Activated naive CD8-positive, alpha-beta T cell (primary cell): ENCODE measurements around the gene PRKCD.

ENCODE experiments used
- H3K27ac Mint-ChIP-seq: one replicate; pipeline ENCODE4 v1.8.0; 2021; ENCODE audit warnings: mixed read lengths
- H3K27me3 Mint-ChIP-seq: one replicate; pipeline ENCODE4 v1.8.0; 2021; ENCODE audit warnings: mixed read lengths
- H3K36me3 Mint-ChIP-seq: one replicate; pipeline ENCODE4 v1.8.0; 2021; ENCODE audit warnings: mixed read lengths
- H3K4me1 Mint-ChIP-seq: one replicate; pipeline ENCODE4 v1.8.0; 2021; ENCODE audit warnings: low read depth, mixed read lengths
- H3K4me3 Mint-ChIP-seq: one replicate; pipeline ENCODE4 v1.8.0; 2021; ENCODE audit warnings: mild to moderate bottlenecking, mixed read lengths
- H3K9me3 Mint-ChIP-seq: one replicate; pipeline ENCODE4 v1.8.0; 2021; ENCODE audit warnings: low read depth, mixed read lengths

The PRKCD gene

DNA sequence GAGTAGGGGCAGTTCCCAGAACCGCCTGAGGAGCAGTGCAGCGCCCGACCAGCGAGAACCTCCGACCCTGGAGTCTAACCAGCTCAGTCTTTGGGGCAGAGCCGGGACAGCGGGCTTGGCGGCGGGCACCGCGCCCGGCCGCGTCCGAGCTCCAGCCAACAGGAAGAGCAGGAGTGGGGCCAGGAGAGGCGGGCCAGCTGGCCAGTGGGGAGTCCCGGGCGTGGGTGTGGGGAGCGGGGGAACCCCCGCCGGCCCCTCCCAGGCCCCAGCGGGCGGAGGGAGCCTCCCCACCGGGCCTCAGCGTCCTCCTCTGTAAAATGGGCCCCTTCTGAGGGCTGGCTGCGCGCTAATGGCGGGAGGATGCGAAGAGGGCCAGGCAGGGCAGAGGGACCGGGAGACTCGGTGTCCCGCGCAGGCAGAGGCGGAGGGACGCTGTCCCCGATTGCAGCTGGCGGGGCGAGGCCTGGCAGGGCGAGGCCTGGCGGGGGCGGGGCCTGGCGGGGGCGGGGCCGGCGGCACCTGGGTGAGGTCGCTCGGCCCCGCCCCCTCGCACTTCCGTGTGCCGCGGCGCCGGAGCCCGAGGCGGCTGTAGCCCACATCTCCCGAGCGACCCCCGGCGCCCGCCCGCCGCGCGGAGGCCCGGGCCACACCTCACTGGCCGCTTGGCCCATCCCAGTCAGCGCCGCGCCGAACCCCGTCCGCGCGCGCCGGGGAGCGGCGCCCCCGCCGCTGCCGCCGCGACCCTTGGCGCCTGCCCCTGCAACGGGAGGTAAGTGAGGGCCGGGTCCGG, at the start of gene PRKCD:
TSS of gene PRKCD (plus strand) at position 550 of the 790 bp plus-strand sequence. CDS start 17,214 bp downstream, outside the sequence.
- Mint-ChIP-seq H3K27ac (peak within 1 kb of the TSS; percentile 72), H3K4me3 (peak within 1 kb of the TSS; percentile 89), H3K27me3 (peaks cover 3% of the 10 kb centered on the region), H3K4me1 (peaks cover 17% of the 10 kb centered on the region), H3K36me3 (no peaks in the 10 kb centered on the region), H3K9me3 (no peaks in the 10 kb centered on the region)

DNA sequence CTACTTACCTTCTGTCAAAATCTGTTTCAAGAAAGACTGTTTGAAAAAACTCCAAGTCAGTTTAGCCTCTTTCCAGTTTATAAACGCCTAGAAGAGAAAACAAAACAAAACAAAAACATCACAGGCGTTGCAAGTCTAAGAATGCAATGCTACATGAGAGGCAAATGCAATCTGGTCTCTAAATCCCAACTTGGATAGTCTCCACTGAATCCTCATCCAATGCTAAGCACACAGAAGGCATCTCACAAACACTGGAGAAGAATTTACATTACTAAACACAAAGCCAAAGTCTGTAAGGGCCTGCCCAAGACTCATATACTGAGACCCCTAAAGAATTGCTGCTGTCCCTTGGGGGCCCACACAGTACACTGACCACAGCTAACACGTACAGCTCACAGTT, 49.2 kb upstream of the PRKCD start:
- Mint-ChIP-seq H3K4me1 (peaks cover 10% of the 10 kb centered on the region), H3K9me3 (no peaks in the 10 kb centered on the region), H3K4me3 (no peak overlapping the region), H3K36me3 (peaks cover 13% of the 10 kb centered on the region), H3K27me3 (no peaks in the 10 kb centered on the region), H3K27ac (no peak overlapping the region)

DNA sequence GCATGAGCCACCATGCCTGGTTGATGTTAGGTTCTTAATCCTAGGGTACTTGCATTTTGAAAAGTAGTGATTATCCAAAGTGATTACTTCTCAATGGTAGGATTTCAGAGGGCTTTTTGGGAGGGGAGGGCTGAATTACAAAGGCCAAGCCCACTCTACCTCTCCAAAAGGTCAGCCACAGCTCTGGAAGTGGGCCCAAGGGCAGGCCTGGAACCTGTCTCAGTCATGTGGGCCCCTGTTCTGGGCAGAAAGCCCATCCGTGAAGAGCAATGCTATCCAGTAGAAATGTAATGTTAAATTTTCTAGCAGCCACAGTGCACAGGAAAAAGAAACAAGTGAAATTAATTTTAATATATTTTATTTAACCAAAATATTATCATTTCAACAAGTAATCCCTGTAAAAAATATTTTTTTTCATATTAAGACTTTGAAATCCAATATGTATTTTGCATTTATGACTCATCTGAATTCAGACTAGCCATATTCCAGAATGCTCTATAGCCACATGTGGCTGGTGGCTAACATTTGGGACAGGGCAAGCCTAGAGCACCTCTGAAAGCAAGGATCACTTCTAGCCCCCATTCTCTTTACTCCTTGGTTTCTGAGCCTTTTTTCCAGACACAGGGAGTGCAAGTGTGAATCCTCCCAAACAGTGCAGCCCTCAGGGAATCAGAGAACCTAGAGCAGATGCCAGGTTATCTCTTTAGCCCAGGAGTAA, 47.6 kb upstream of the PRKCD start:
- Mint-ChIP-seq H3K27me3 (no peaks in the 10 kb centered on the region), H3K4me3 (no peak overlapping the region), H3K4me1 (peaks cover 10% of the 10 kb centered on the region), H3K27ac (no peak overlapping the region), H3K36me3 (peaks cover 11% of the 10 kb centered on the region), H3K9me3 (no peaks in the 10 kb centered on the region)

DNA sequence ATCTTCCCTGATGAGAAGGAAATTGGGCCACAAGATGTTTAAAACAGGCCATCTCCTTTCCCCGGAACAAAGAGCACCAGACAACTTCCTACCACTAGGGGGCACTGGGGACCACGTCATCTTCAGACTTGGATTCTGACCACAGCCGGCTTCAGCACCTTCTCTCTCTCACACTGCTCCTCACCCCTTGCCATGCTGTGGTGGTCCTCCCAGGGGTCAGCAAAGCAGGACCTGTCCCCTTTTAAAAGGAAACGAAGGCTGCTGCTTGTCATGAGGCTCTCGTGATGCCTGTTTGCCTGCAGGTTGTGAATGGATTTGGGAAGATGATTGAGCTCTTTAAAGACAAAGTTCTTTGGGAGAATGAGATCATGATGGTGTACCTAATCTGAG, 47.0 kb upstream of the PRKCD start:
- H3K4me1 Mint-ChIP-seq: peaks cover 9% of the 10 kb centered on the region
- H3K36me3 Mint-ChIP-seq: peaks cover 10% of the 10 kb centered on the region
- H3K27ac Mint-ChIP-seq: no peak overlapping the region
- no peaks in the 10 kb centered on the region for H3K9me3 Mint-ChIP-seq
- H3K27me3 Mint-ChIP-seq: no peaks in the 10 kb centered on the region
- H3K4me3 Mint-ChIP-seq: no peak overlapping the region

DNA sequence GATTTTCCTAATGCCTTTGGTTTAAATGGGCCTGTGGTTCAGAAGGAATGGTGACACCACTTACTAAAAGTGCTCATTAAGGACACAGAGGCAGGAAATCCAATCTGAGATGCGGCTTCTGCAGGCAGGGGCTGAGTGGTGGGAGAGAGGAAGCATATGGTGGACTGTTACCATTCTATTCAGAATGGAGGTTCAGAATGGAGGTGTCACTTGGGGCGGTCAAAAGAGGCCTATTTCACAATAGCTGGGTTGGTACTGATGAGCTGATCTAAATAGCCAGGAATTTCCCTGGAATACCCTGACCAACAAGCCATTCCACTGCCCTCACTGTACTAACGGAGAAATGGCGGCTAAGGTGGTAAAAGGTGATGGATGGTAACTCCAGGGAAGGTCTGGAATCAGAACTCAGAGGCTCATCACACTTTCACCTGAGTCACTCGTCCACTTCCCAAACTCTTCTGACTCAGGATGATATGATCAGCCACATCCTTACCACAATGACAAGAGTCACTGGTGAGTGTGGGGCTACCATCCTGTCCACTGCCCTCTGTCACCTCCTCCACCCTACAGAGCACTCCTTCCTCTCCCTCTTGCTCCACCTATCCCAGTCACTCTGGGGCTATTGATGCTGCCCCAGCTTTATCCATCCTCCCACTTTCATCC, 46.5 kb upstream of the PRKCD start:
- H3K27me3 Mint-ChIP-seq: no peaks in the 10 kb centered on the region

DNA sequence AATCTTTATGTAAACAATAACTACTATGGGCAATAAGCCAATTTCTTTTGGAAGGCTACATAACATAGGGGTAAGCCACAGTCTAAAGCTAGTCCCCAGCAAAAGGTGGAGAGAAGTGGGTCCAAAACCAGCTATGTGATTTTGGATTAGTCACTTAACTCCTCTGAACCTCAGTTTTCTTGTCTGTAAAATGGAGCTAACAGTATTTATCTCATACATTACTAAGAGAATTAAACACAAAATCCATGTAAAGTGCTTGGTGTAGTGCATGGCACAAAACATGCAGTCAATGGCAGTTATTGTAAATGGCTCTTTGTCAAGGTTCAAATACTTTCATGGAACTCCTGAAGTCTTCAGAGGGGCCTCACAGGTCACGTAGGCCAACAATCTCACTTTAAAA, 44.1 kb upstream of the PRKCD start:
- H3K27me3 Mint-ChIP-seq: no peaks in the 10 kb centered on the region
- peaks cover 4% of the 10 kb centered on the region for H3K36me3 Mint-ChIP-seq
- H3K4me3 Mint-ChIP-seq: no peak overlapping the region
- no peaks in the 10 kb centered on the region for H3K4me1 Mint-ChIP-seq
- no peak overlapping the region for H3K27ac Mint-ChIP-seq
- H3K9me3 Mint-ChIP-seq: no peaks in the 10 kb centered on the region

More for the DNA sequence above, 46.5 kb upstream of the PRKCD start:
- Mint-ChIP-seq H3K36me3 (peaks cover 7% of the 10 kb centered on the region), H3K9me3 (no peaks in the 10 kb centered on the region), H3K4me1 (peaks cover 5% of the 10 kb centered on the region), H3K4me3 (no peak overlapping the region), H3K27ac (no peak overlapping the region)

DNA sequence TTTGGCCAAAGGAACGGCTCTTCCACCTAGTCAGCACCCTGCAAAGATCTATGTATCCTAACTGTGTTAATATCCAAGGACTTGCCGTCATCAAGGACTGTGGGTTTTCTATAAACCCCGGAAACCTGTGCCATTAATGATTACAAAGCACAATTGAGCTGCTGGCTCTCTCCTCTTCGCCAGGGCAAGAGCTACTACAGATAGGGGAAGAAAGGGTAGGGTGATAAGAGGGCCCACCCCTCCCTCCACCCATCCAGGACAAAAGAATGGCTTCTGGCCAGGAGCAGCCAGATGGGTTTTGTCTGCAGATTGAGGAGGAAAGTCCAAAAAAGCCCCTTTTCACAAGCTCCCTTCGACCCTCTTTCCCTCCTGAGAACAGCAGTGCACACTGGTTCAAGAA, 40.7 kb upstream of the PRKCD start:
- Mint-ChIP-seq H3K4me3 (no peak overlapping the region), H3K4me1 (peaks cover 2% of the 10 kb centered on the region), H3K9me3 (no peaks in the 10 kb centered on the region), H3K27ac (no peak overlapping the region), H3K36me3 (peaks cover 8% of the 10 kb centered on the region), H3K27me3 (no peaks in the 10 kb centered on the region)

DNA sequence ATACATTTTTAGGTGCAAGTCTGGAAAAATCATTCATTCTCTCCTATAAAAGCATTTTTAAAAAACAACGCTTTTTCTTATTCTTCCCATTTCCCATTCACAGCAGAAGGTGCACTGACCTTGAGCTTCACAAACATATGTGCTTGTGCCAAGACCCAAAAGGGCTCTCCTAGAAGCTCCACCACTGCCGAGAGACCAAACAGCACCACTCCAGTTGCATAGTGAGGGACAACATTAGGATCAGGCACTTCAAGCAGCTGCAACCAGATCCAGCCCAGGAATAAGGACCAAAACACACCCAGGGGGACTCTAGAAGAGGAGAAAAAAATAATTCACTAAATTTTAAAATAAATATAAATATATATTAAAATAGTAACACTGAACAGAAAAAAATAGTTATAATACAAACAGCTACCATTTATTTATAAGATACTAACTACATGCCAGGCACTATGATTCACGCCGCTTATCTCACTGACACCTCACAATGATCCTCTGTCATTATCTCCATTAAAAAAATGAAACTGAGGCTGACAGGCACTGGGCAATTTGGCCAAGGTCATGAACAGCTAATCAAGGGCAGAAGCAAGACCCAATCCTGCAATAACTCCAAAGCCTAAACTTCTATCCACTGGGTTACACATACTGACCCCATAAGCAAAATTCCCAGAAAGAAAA, 38.6 kb upstream of the PRKCD start:
- H3K36me3 Mint-ChIP-seq: peaks cover 8% of the 10 kb centered on the region
- H3K27me3 Mint-ChIP-seq: no peaks in the 10 kb centered on the region
- H3K9me3 Mint-ChIP-seq: no peaks in the 10 kb centered on the region
- H3K4me3 Mint-ChIP-seq: no peak overlapping the region
- H3K27ac Mint-ChIP-seq: no peak overlapping the region
- peaks cover 2% of the 10 kb centered on the region for H3K4me1 Mint-ChIP-seq

DNA sequence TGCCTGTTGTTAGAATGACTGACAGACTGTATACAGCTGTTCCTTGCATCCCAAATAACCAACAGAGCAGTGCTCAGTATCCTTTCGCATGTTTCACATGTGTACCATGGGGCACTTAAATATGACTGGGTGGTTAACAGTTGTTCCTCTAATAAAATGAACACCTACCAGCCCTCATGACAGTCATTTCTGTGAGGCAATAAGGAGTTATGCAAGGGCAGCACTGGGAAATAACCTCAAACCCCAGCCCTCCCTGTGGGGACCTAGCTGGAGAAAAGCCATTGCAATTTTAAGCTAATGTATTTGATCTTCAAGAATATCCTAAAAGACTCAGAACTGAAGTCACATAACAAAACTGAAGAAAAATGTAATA, 38.1 kb upstream of the PRKCD start:
- Mint-ChIP-seq H3K4me3 (no peak overlapping the region), H3K27ac (no peak overlapping the region), H3K36me3 (peaks cover 8% of the 10 kb centered on the region), H3K9me3 (no peaks in the 10 kb centered on the region), H3K4me1 (peaks cover 2% of the 10 kb centered on the region), H3K27me3 (no peaks in the 10 kb centered on the region)

DNA sequence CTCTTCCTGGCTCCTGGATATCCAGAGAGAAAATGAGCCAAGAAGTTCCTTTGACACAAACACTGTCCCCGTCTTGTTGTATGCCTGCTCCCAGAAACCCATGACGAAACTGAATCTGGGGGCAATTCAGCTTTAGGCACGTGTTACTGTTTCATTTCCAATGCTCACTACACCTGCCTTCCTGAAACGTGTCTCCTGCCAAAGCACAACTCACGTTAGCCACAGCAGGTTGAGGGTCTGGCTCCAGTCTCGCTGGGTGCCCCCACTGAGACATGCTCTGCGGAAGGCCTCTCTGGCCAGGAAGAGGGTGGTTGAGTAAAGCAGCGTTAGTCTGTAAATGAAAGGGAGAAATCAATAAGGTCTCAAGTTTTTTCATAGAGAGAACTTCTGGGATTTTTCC, 37.5 kb upstream of the PRKCD start:
- H3K36me3 Mint-ChIP-seq: peaks cover 8% of the 10 kb centered on the region
- no peak overlapping the region for H3K27ac Mint-ChIP-seq
- H3K4me3 Mint-ChIP-seq: no peak overlapping the region
- H3K27me3 Mint-ChIP-seq: no peaks in the 10 kb centered on the region
- no peaks in the 10 kb centered on the region for H3K9me3 Mint-ChIP-seq
- peaks cover 6% of the 10 kb centered on the region for H3K4me1 Mint-ChIP-seq

DNA sequence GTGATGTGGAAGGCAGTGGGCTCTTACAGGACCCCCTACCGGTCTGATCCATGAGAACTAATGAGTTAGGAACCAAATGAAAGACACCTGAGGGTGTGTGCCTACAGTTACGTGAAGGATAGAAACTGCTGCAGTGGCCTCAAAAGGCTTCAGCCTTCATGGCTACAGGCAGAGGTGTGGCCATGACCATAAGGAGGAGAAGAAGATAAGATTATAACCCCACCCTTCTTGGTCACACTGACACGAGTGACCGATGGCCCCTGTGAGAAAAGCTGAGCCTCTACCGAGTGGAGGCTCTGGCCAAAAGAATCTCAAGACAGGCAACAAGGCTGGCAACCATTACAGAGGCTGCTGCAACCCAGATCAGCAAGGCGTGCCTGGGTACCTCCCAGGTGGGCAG, 37.1 kb upstream of the PRKCD start:
- Mint-ChIP-seq H3K27ac (no peak overlapping the region), H3K4me3 (no peak overlapping the region), H3K4me1 (peaks cover 9% of the 10 kb centered on the region), H3K9me3 (no peaks in the 10 kb centered on the region), H3K27me3 (no peaks in the 10 kb centered on the region), H3K36me3 (peaks cover 8% of the 10 kb centered on the region)

DNA sequence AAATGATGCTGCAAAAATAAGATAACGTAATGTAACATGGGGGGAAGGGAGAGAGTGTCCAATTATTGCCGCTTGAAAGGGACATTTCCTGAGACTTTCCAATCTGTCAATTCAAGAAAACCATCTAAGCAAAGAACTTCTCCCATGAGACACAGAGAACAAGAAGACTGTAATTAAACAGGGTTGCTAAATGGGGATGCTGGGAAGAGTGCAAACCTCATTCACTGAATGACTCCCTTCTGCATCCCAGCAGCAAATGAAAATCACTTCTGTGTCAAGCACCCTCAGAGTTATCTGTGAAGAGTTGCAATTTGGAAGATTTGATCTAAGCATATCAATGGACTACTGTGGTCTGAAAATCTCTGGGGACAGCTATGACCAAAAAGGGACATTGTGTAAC, 34.4 kb upstream of the PRKCD start:
- no peak overlapping the region for H3K4me3 Mint-ChIP-seq
- peaks cover 4% of the 10 kb centered on the region for H3K36me3 Mint-ChIP-seq
- H3K9me3 Mint-ChIP-seq: no peaks in the 10 kb centered on the region
- H3K27me3 Mint-ChIP-seq: no peaks in the 10 kb centered on the region
- H3K27ac Mint-ChIP-seq: no peak overlapping the region
- H3K4me1 Mint-ChIP-seq: peaks cover 28% of the 10 kb centered on the region

DNA sequence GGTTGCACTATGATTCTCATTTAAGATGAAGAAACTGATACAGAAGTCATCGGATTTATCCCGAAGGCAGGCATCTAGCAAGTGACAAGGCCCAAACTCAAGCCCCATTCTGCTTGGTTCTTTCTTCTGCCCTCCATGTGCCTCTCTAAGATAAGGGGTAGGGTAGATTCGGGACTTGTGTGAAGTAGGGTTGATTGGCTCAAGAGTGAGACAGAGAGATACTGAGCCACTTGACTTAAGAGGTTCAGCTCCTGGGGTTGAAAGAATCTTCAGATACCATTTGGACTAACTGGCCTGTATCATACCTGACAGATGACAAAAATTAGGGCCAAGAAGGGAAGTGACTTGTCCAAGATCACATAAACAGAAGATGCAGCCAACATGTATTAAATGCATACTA, 31.7 kb upstream of the PRKCD start:
- Mint-ChIP-seq H3K36me3 (peaks cover 4% of the 10 kb centered on the region), H3K9me3 (no peaks in the 10 kb centered on the region), H3K4me3 (peak overlapping the region; percentile 95), H3K27ac (peak overlapping the region; percentile 97), H3K27me3 (no peaks in the 10 kb centered on the region), H3K4me1 (peaks cover 28% of the 10 kb centered on the region)

DNA sequence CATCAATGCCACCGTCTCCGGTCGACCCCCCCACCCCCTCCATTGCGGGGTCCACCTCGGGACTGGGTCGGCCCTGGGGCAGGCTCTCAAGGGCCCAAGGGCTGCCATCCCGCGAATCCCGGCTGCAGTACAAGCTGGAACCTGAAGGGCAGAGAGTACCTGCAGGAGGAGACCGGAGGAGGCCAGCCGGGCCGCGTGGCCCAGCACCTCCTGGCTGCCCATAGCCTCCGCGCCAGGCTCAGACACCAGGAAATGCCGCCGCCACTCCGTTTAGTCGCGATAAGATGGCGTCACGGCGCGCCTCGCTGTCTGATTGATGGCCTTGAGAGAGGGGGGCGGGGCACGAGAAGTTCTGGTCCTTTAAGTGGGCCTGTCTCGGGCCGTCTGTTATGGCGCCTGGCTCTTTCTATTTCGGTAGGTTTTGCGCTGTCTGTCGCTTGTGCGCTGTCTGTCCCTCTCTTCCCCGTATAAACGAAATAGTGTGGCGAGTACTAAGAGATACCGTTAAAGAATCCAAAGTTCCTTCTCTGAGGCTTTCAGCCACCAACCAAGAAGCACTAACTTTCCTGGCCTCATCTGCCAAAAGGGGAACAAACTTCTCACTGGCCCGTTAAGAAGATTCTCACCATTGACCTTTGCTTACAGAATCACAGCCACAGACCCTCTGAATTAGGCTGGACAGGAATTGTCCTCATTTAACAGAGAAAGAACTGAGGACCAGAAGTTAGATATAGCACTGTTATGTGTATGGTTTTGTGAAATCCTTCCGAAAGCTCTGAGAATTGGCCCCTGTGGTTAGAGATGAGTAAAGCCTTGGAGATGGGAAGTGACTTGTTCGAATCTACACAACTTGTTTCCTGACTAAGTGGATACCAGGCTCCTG, 30.6 kb upstream of the PRKCD start, which contains the start of gene RFT1:
TSS of gene RFT1 (minus strand) at position 257 of the 883 bp plus-strand sequence. CDS start at position 222, 35 bp downstream.
- Mint-ChIP-seq H3K9me3 (no peaks in the 10 kb centered on the region), H3K4me3 (peak within 1 kb of the TSS; percentile 95), H3K4me1 (peaks cover 26% of the 10 kb centered on the region), H3K27me3 (no peaks in the 10 kb centered on the region), H3K36me3 (no peaks in the 10 kb centered on the region), H3K27ac (peak within 1 kb of the TSS; percentile 97)
